NB4 (cell line): Measurements from ENCODE around the gene KAT6B.

ENCODE experiments used
- DNase-seq: peaks from one replicate; pipeline ENCODE4 v3.0.0; 2010; ENCODE audit warnings: low read depth
- H3K4me3 ChIP-seq: one replicate; pipeline ENCODE4 v1.5.1; 2011; ENCODE audit warnings: mild to moderate bottlenecking, low read depth, low read length, moderate library complexity
- CTCF ChIP-seq: IDR thresholded peaks from one replicate; pipeline ENCODE4 v1.5.1; 2012; ENCODE audit warnings: low read depth, low read length
- MAX ChIP-seq: IDR thresholded peaks from 2 replicates; pipeline ENCODE4 v1.6.1; 2011; ENCODE audit warnings: low read depth, low read length
- MYC ChIP-seq: IDR thresholded peaks from 2 replicates; pipeline ENCODE4 v1.6.1; 2011; ENCODE audit warnings: low read depth, low read length
- POLR2A ChIP-seq: IDR thresholded peaks from 2 replicates; pipeline ENCODE4 v1.6.1; 2011; ENCODE audit warnings: mild to moderate bottlenecking; ENCODE audit not compliant: insufficient read length; ENCODE audit errors: extremely low read depth

The KAT6B gene

GRCh38 chr10:74969093-74969492 is 142.7 kb downstream of the KAT6B start:
- no peak overlapping the region for H3K4me3 ChIP-seq
- TF ChIP-seq MAX: no peak
- no peak for TF ChIP-seq MYC
- TF ChIP-seq POLR2A: no peak
- no peak for TF ChIP-seq CTCF
- DNase-seq: peak; percentile 59

GRCh38 chr10:74969530-74969929 is 143.1 kb downstream of the KAT6B start:
- DNase-seq: peak; percentile 31
- no peak overlapping the region for H3K4me3 ChIP-seq
- no peak for TF ChIP-seq CTCF
- no peak for TF ChIP-seq MAX
- no peak for TF ChIP-seq MYC
- no peak for TF ChIP-seq POLR2A

- no peak overlapping the region for H3K4me3 ChIP-seq
- TF ChIP-seq MAX (no peak), POLR2A (no peak), MYC (no peak), CTCF (no peak)
- DNase-seq: no peak
Observed at GRCh38 chr10:74973741-74974392, 147.5 kb downstream of the KAT6B start.

- peak; percentile 18 for DNase-seq
- TF ChIP-seq CTCF (no peak), POLR2A (no peak), MAX (no peak), MYC (no peak)
- H3K4me3 ChIP-seq: no peak overlapping the region
Observed at GRCh38 chr10:74975758-74976157, 149.4 kb downstream of the KAT6B start.

GRCh38 chr10:74976565-74976964 is 150.2 kb downstream of the KAT6B start:
- no peak overlapping the region for H3K4me3 ChIP-seq
- DNase-seq: peak; percentile 45
- TF ChIP-seq CTCF (no peak), MAX (no peak), MYC (no peak), POLR2A (no peak)

- no peak for DNase-seq
- TF ChIP-seq MAX: no peak
- no peak for TF ChIP-seq MYC
- TF ChIP-seq CTCF: no peak
- TF ChIP-seq POLR2A: no peak
- no peak overlapping the region for H3K4me3 ChIP-seq
Observed at GRCh38 chr10:74977072-74977471, 150.7 kb downstream of the KAT6B start.
